H9 (cell line): ENCODE measurements around the gene SORBS1. TPM values are rescaled to one million over a fixed set of nuclear protein-coding genes. Genes with fewer than 3 reads are reported as not detected.
A peak's percentile ranks its signal among the peaks of the same experiment; 100 is the strongest.

ENCODE experiments used
- DNase-seq: peaks from one replicate; pipeline ENCODE4 v3.0.0-alpha.2; 2017
- H2AFZ ChIP-seq: one replicate; pipeline ENCODE4 v1.6.1; 2013; ENCODE audit warnings: mild to moderate bottlenecking, low read length, control low read depth, moderate library complexity
- H2AK5ac ChIP-seq: 2 replicates; pipeline ENCODE4 v1.6.1; 2013; ENCODE audit warnings: low read length, control low read depth, mixed read lengths; ENCODE audit not compliant: insufficient read length
- H2BK120ac ChIP-seq: one replicate; pipeline ENCODE4 v1.6.1; 2013; ENCODE audit warnings: low read depth, mild to moderate bottlenecking, low read length, control low read depth, inconsistent platforms; ENCODE audit not compliant: poor library complexity, severe bottlenecking
- H2BK12ac ChIP-seq: 2 replicates; pipeline ENCODE4 v1.6.1; 2013; ENCODE audit warnings: low read length, control low read depth, mixed read lengths, low read depth; ENCODE audit not compliant: insufficient read length
- H2BK15ac ChIP-seq: 2 replicates; pipeline ENCODE4 v1.6.1; 2013; ENCODE audit warnings: low read depth, low read length, control low read depth
- H2BK20ac ChIP-seq: one replicate; pipeline ENCODE4 v1.6.1; 2013; ENCODE audit warnings: low read depth, mild to moderate bottlenecking, low read length, control low read depth, inconsistent platforms; ENCODE audit not compliant: poor library complexity, severe bottlenecking
- H2BK5ac ChIP-seq: 2 replicates; pipeline ENCODE4 v1.6.1; 2013; ENCODE audit warnings: low read length, control low read depth, mixed read lengths; ENCODE audit not compliant: insufficient read length
- H3K14ac ChIP-seq: 2 replicates; pipeline ENCODE4 v1.6.1; 2013; ENCODE audit warnings: low read length, control low read depth; ENCODE audit not compliant: insufficient read depth
- H3K18ac ChIP-seq: 2 replicates; pipeline ENCODE4 v1.6.1; 2013; ENCODE audit warnings: low read depth, mild to moderate bottlenecking, mixed read lengths, low read length, control low read depth; ENCODE audit not compliant: insufficient read length
- H3K23ac ChIP-seq: 2 replicates; pipeline ENCODE4 v1.6.1; 2013; ENCODE audit warnings: low read length, control low read depth, mixed read lengths, low read depth; ENCODE audit not compliant: insufficient read length
- H3K23me2 ChIP-seq: 2 replicates; pipeline ENCODE4 v1.6.1; 2013; ENCODE audit warnings: low read depth, mild to moderate bottlenecking, mixed read lengths, low read length, control low read depth; ENCODE audit not compliant: insufficient read length, poor library complexity, severe bottlenecking
- H3K27ac ChIP-seq: 2 replicates; pipeline ENCODE4 v1.5.1; 2013; ENCODE audit warnings: low read length, control low read depth, mixed read lengths, low read depth; ENCODE audit not compliant: insufficient read length
- H3K27me3 ChIP-seq: 2 replicates; pipeline ENCODE4 v1.6.1; 2013; ENCODE audit warnings: low read length, control low read depth, inconsistent platforms; ENCODE audit not compliant: insufficient read depth
- H3K4ac ChIP-seq: 2 replicates; pipeline ENCODE4 v1.6.1; 2013; ENCODE audit warnings: low read depth, mild to moderate bottlenecking, control low read depth, inconsistent platforms, low read length, moderate library complexity
- H3K4me1 ChIP-seq: 2 replicates; pipeline ENCODE4 v1.6.1; 2013; ENCODE audit warnings: low read length, control low read depth, inconsistent platforms; ENCODE audit not compliant: insufficient read depth
- H3K4me2 ChIP-seq: 2 replicates; pipeline ENCODE4 v1.6.1; 2013; ENCODE audit warnings: low read length, control low read depth, mixed read lengths; ENCODE audit not compliant: insufficient read length, insufficient read depth
- H3K56ac ChIP-seq: 2 replicates; pipeline ENCODE4 v1.6.1; 2013; ENCODE audit warnings: low read depth, mild to moderate bottlenecking, mixed read lengths, low read length, control low read depth; ENCODE audit not compliant: insufficient read length
- H3K79me1 ChIP-seq: 2 replicates; pipeline ENCODE4 v1.6.1; 2013; ENCODE audit warnings: low read depth, mild to moderate bottlenecking, moderate library complexity, low read length, control low read depth, inconsistent platforms; ENCODE audit not compliant: insufficient read depth, poor library complexity, severe bottlenecking
- H3K79me2 ChIP-seq: 2 replicates; pipeline ENCODE4 v1.6.1; 2013; ENCODE audit warnings: low read length, control low read depth, inconsistent platforms; ENCODE audit not compliant: insufficient read depth
- H3K9ac ChIP-seq: 2 replicates; pipeline ENCODE4 v1.6.1; 2013; ENCODE audit warnings: low read length, control low read depth, mixed read lengths; ENCODE audit not compliant: insufficient read length; ENCODE audit errors: extremely low read depth
- H3K9me3 ChIP-seq: one replicate; pipeline ENCODE4 v1.6.1; 2013; ENCODE audit warnings: low read depth, low read length, inconsistent platforms; ENCODE audit not compliant: control insufficient read depth
- H3T11ph ChIP-seq: one replicate; pipeline ENCODE4 v1.6.1; 2013; ENCODE audit warnings: mild to moderate bottlenecking, low read length, control low read depth, inconsistent platforms
- H4K20me1 ChIP-seq: one replicate; pipeline ENCODE4 v1.6.1; 2013; ENCODE audit not compliant: control insufficient read depth, insufficient read length, insufficient read depth
- H4K5ac ChIP-seq: 2 replicates; pipeline ENCODE4 v1.6.1; 2013; ENCODE audit warnings: low read depth, mild to moderate bottlenecking, mixed read lengths, low read length, control low read depth; ENCODE audit not compliant: insufficient read length
- H4K8ac ChIP-seq: replicated peaks from 2 replicates; pipeline ENCODE4 v1.6.1; 2013; ENCODE audit warnings: low read length, control low read depth, mixed read lengths, low read depth; ENCODE audit not compliant: insufficient read length
- H4K91ac ChIP-seq: 2 replicates; pipeline ENCODE4 v1.6.1; 2013; ENCODE audit warnings: low read depth, mild to moderate bottlenecking, moderate library complexity, mixed read lengths, low read length, control low read depth; ENCODE audit not compliant: insufficient read length
- H3K27ac Mint-ChIP-seq, 3 experiments: 2 replicates in 2 of 3; 3 replicates in 1 of 3; pipeline ENCODE4 v1.8.0; 2020 to 2021; ENCODE audit warnings: mixed read lengths in 3 of 3, mild to moderate bottlenecking in 1 of 3, moderate library complexity in 1 of 3
- H3K27me3 Mint-ChIP-seq: 2 replicates; pipeline ENCODE4 v1.8.0; 2021; ENCODE audit warnings: low read depth, mild to moderate bottlenecking, moderate library complexity, mixed read lengths
- H3K36me3 Mint-ChIP-seq, 3 experiments: 2 replicates in 2 of 3; 3 replicates in 1 of 3; pipeline ENCODE4 v1.8.0; 2020 to 2021; ENCODE audit warnings: low read depth in 3 of 3, mixed read lengths in 3 of 3; ENCODE audit not compliant: insufficient read depth in 1 of 3
- H3K4me1 Mint-ChIP-seq, 2 experiments: 2 replicates each; pipeline ENCODE4 v1.8.0; 2020; ENCODE audit warnings: mixed read lengths in 2 of 2
- H3K4me3 Mint-ChIP-seq, 2 experiments: 2 replicates in 1 of 2; 3 replicates in 1 of 2; pipeline ENCODE4 v1.8.0; 2020 to 2021; ENCODE audit warnings: mild to moderate bottlenecking in 2 of 2, mixed read lengths in 2 of 2, moderate library complexity in 1 of 2
- H3K9me3 Mint-ChIP-seq, 2 experiments: 2 replicates in 1 of 2; 3 replicates in 1 of 2; pipeline ENCODE4 v1.8.0; 2020; ENCODE audit warnings: mild to moderate bottlenecking in 2 of 2, mixed read lengths in 2 of 2, moderate library complexity in 1 of 2
- total RNA-seq: library from RNA; stranded (reverse); gene quantifications from 2 replicates; pipeline ENCODE4 v1.2.1, GENCODE V29; 2021
- TF ChIP-seq, protein P1 (sequence below): fragments of 200-600 bp; sonication (generic); conservative IDR thresholded peaks from 3 replicates; pipeline ENCODE4 v1.8.0; 2021; ENCODE audit warnings: antibody characterized with exemption, mild to moderate bottlenecking

The SORBS1 gene
- total RNA-seq, 1 experiment from 2014 or later, result 24.3 TPM

DNA sequence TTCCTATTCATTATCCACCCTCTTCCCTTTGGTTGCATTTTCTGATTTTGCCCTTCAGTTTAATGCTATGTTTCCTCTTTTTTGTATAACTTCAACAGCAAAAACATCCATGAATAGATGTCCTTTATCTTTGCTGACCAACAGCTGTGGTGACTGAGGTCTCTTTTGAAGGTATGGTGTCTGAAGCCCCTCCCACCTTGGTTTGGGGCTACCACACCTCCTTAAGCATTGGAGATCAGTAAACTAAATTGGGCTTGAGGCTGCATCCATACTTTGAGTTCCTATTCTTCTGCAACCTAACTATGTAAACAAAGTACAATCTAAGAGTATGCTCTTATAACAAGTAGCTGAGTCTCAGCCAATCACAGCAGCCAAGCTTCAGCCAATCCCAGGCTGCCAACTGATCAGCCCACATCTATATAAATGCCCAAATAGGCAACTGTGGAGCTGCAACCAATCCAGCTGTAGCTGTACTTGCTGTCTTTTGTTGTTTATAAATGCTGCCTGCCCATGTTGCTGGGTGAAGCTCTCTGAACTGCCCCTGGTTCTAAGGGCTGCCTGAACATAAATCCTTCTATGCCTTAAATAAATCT is 201.0 kb downstream of the SORBS1 start:
- no peak overlapping the region for H2BK12ac ChIP-seq
- H3K79me1 ChIP-seq, result no peaks in the 10 kb centered on the region
- H2BK20ac ChIP-seq, result no peak overlapping the region
- no peaks in the 10 kb centered on the region for H3K9me3 ChIP-seq
- H3K4me2 ChIP-seq, result no peak overlapping the region
- H3K18ac ChIP-seq, result no peak overlapping the region
- Mint-ChIP-seq H3K9me3 (no peaks in the 10 kb centered on the region), H3K27ac (peak overlapping the region in 1 of 3 experiments; percentile 20; a peak in 2 of 7 replicates), H3K36me3 (peaks cover 9 to 12% (median 10%) of the 10 kb centered on the region in 3 experiments; a peak in 5 of 7 replicates), H3K27me3 (no peaks in the 10 kb centered on the region; the same call in 1 of the 2 replicates), H3K4me1 (peaks cover 8 to 16% of the 10 kb centered on the region in 2 experiments), H3K4me3 (no peak overlapping the region)
- no peak overlapping the region for H2BK120ac ChIP-seq
- no peak overlapping the region for H2AK5ac ChIP-seq
- no peaks in the 10 kb centered on the region for H4K20me1 ChIP-seq
- H4K91ac ChIP-seq, result no peak overlapping the region
- no peaks in the 10 kb centered on the region for H3K79me2 ChIP-seq
- no peak overlapping the region for H3K14ac ChIP-seq
- H4K5ac ChIP-seq, result no peak overlapping the region
- H3K27me3 ChIP-seq, result no peaks in the 10 kb centered on the region
- no peak for DNase-seq
- H3K23ac ChIP-seq, result no peak overlapping the region
- H4K8ac ChIP-seq, result no peak overlapping the region
- H3K4me1 ChIP-seq, result no peaks in the 10 kb centered on the region
- no peak overlapping the region for H3K56ac ChIP-seq
- H2AFZ ChIP-seq, result no peak overlapping the region
- no peak overlapping the region for H3K9ac ChIP-seq
- no peak overlapping the region for H3K4ac ChIP-seq
- no peak overlapping the region for H3T11ph ChIP-seq
- H3K27ac ChIP-seq, result no peak overlapping the region
- no peaks in the 10 kb centered on the region for H3K23me2 ChIP-seq
- H2BK5ac ChIP-seq, result no peak overlapping the region
- TF ChIP-seq, protein P1, sequence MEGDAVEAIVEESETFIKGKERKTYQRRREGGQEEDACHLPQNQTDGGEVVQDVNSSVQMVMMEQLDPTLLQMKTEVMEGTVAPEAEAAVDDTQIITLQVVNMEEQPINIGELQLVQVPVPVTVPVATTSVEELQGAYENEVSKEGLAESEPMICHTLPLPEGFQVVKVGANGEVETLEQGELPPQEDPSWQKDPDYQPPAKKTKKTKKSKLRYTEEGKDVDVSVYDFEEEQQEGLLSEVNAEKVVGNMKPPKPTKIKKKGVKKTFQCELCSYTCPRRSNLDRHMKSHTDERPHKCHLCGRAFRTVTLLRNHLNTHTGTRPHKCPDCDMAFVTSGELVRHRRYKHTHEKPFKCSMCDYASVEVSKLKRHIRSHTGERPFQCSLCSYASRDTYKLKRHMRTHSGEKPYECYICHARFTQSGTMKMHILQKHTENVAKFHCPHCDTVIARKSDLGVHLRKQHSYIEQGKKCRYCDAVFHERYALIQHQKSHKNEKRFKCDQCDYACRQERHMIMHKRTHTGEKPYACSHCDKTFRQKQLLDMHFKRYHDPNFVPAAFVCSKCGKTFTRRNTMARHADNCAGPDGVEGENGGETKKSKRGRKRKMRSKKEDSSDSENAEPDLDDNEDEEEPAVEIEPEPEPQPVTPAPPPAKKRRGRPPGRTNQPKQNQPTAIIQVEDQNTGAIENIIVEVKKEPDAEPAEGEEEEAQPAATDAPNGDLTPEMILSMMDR, result no peak
- no peak overlapping the region for H2BK15ac ChIP-seq
